IMR-90 (cell line): ENCODE data around the gene CDYL2. TPM values are rescaled to one million over a fixed set of nuclear protein-coding genes. Genes with fewer than 3 reads are reported as not detected.

Experiments used
- ATAC-seq: fragments of 200-7000 bp; cut with Tn5 transposase; 2 replicates; pipeline ENCODE4 v1.9.1; 2020; ENCODE audit warnings: low read depth, mild to moderate bottlenecking, moderate library complexity
- BruUV-seq: library from RNA; stranded (reverse); fragments of 400-500 nt; replicated peaks from 2 replicates; lab custom pipeline; 2021; lab: Mats Ljungman, UMichigan
- CTCF ChIA-PET: fragments of 300-600 bp; formaldehyde crosslinking; extraction: SDS; loops from one replicate; lab custom pipeline; 2021; ENCODE audit warnings: antibody characterized with exemption; lab: Yijun Ruan, JAX
- POLR2A ChIA-PET: fragments of 300-600 bp; sonication (Branson Sonifier 250); formaldehyde crosslinking; loops from one replicate; lab custom pipeline; 2022; ENCODE audit warnings: antibody characterized with exemption; ENCODE audit not compliant: unreplicated experiment; lab: Charles Lee
- DNase-seq: peaks from one replicate; pipeline ENCODE4 v3.0.0; 2013
- H2AFZ ChIP-seq: replicated peaks from 2 replicates; pipeline ENCODE3; 2013; ENCODE audit warnings: low read length, mild to moderate bottlenecking; ENCODE audit not compliant: poor library complexity
- H2AK5ac ChIP-seq: 2 replicates; pipeline ENCODE4 v1.6.1; 2013; ENCODE audit warnings: low read depth, low read length, inconsistent platforms
- H2AK9ac ChIP-seq: replicated peaks from 2 replicates; pipeline ENCODE3; 2013; ENCODE audit warnings: mild to moderate bottlenecking, low read depth, low read length, moderate library complexity; ENCODE audit not compliant: poor library complexity
- H2BK120ac ChIP-seq: 2 replicates; pipeline ENCODE4 v1.6.1; 2013; ENCODE audit warnings: low read depth, low read length, inconsistent platforms
- H2BK15ac ChIP-seq: 3 replicates; pipeline ENCODE4 v1.6.1; 2013; ENCODE audit warnings: low read depth, low read length, inconsistent platforms
- H2BK20ac ChIP-seq: 2 replicates; pipeline ENCODE4 v1.6.1; 2013; ENCODE audit warnings: low read depth, mild to moderate bottlenecking, inconsistent platforms, low read length, moderate library complexity
- H2BK5ac ChIP-seq: 2 replicates; pipeline ENCODE4 v1.6.1; 2013; ENCODE audit warnings: mild to moderate bottlenecking, low read depth, low read length, inconsistent platforms; ENCODE audit not compliant: poor library complexity, severe bottlenecking
- H3K14ac ChIP-seq: replicated peaks from 2 replicates; pipeline ENCODE4 v1.6.1; 2013; ENCODE audit warnings: low read depth, low read length, inconsistent platforms
- H3K18ac ChIP-seq: 2 replicates; pipeline ENCODE4 v1.6.1; 2013; ENCODE audit warnings: low read depth, low read length, control low read depth
- H3K23ac ChIP-seq: 2 replicates; pipeline ENCODE4 v1.6.1; 2013; ENCODE audit warnings: low read depth, low read length, inconsistent platforms
- H3K27ac ChIP-seq: 2 replicates; pipeline ENCODE4 v1.5.1; 2013; ENCODE audit warnings: mild to moderate bottlenecking, control low read depth, low read length; ENCODE audit not compliant: insufficient read depth
- H3K27me3 ChIP-seq: 2 replicates; pipeline ENCODE4 v1.6.1; 2013; ENCODE audit warnings: low read length; ENCODE audit not compliant: control insufficient read depth, insufficient read depth
- H3K36me3 ChIP-seq: 2 replicates; pipeline ENCODE4 v1.6.1; 2013; ENCODE audit warnings: low read length, mixed read lengths; ENCODE audit not compliant: control insufficient read depth, insufficient read depth
- H3K4ac ChIP-seq: 2 replicates; pipeline ENCODE4 v1.6.1; 2013; ENCODE audit warnings: low read depth, low read length, inconsistent platforms
- H3K4me1 ChIP-seq: 2 replicates; pipeline ENCODE4 v1.6.1; 2013; ENCODE audit warnings: low read length, mixed read lengths; ENCODE audit not compliant: control insufficient read depth, insufficient read depth
- H3K4me2 ChIP-seq: 2 replicates; pipeline ENCODE4 v1.6.1; 2013; ENCODE audit warnings: low read depth, mild to moderate bottlenecking, control low read depth, low read length, moderate library complexity
- H3K4me3 ChIP-seq: 2 replicates; pipeline ENCODE4 v1.5.1; 2013; ENCODE audit warnings: low read depth, mild to moderate bottlenecking, control low read depth, low read length, moderate library complexity; ENCODE audit not compliant: insufficient read depth
- H3K56ac ChIP-seq: 2 replicates; pipeline ENCODE4 v1.6.1; 2013; ENCODE audit warnings: low read length, inconsistent platforms; ENCODE audit not compliant: insufficient read depth; ENCODE audit errors: extremely low read depth
- H3K79me1 ChIP-seq, 2 experiments: 2 replicates each; pipeline ENCODE4 v1.6.1; 2013; ENCODE audit warnings: low read length in 2 of 2, inconsistent platforms in 1 of 2, low read depth in 1 of 2
- H3K9ac ChIP-seq: 2 replicates; pipeline ENCODE4 v1.6.1; 2013; ENCODE audit warnings: low read depth, low read length, control low read depth
- H3K9me1 ChIP-seq: 2 replicates; pipeline ENCODE4 v1.6.1; 2013; ENCODE audit warnings: low read length, inconsistent platforms; ENCODE audit not compliant: insufficient read depth
- H3K9me3 ChIP-seq: 2 replicates; pipeline ENCODE4 v1.6.1; 2013; ENCODE audit warnings: low read length; ENCODE audit not compliant: control insufficient read depth, insufficient read depth
- H4K20me1 ChIP-seq: 2 replicates; pipeline ENCODE4 v1.6.1; 2013; ENCODE audit warnings: low read length, inconsistent platforms; ENCODE audit not compliant: insufficient read depth
- H4K5ac ChIP-seq: 2 replicates; pipeline ENCODE4 v1.6.1; 2013; ENCODE audit warnings: mild to moderate bottlenecking, low read depth, low read length, control low read depth
- H4K8ac ChIP-seq, 2 experiments: 2 replicates each; pipeline ENCODE4 v1.6.1; 2013; ENCODE audit warnings: low read depth in 2 of 2, low read length in 2 of 2, control low read depth in 1 of 2, inconsistent platforms in 1 of 2
- H4K91ac ChIP-seq: 2 replicates; pipeline ENCODE4 v1.6.1; 2013; ENCODE audit warnings: low read depth, low read length, inconsistent platforms; ENCODE audit not compliant: insufficient read depth
- BHLHE40 ChIP-seq: fragments of 150-350 bp; IDR thresholded peaks from 2 replicates; pipeline ENCODE4 v1.6.1; 2016; ENCODE audit warnings: mild to moderate bottlenecking, low read depth, low read length
- CHD1 ChIP-seq: IDR thresholded peaks from 2 replicates; pipeline ENCODE4 v1.6.1; 2012; ENCODE audit warnings: low read depth, low read length, improper control_type of control experiment
- ELK1 ChIP-seq: fragments of 150-350 bp; IDR thresholded peaks from 2 replicates; pipeline ENCODE4 v1.6.1; 2016; ENCODE audit warnings: low read depth, mild to moderate bottlenecking, low read length, moderate library complexity, borderline replicate concordance
- MAZ ChIP-seq: IDR thresholded peaks from 2 replicates; pipeline ENCODE4 v1.6.1; 2012; ENCODE audit warnings: low read depth, mild to moderate bottlenecking, low read length, improper control_type of control experiment, moderate library complexity, borderline replicate concordance
- SMC3 ChIP-seq: fragments of 150-350 bp; IDR thresholded peaks from 2 replicates; pipeline ENCODE4 v1.6.1; 2016; ENCODE audit warnings: low read depth, mild to moderate bottlenecking, antibody characterized with exemption, low read length, moderate library complexity
- WGBS, 2 experiments: methylation state at CpG; one replicate each; pipeline versions ENCODE4 v1.1.5 to v1.1.7; 2013; ENCODE audit warnings: missing lambda C conversion rate in 2 of 2; ENCODE audit not compliant: insufficient read length in 1 of 2; ENCODE audit errors: extremely low coverage in 2 of 2; 5-methylcytosine and 5-hydroxymethylcytosine counted together
- dilution Hi-C: fragments of 300-500 bp; cut with HindIII; formaldehyde crosslinking; loops from one replicate; pipeline ENCODE4 v1.14.3; 2018; ENCODE audit warnings: low sequenced_read_pairs; ENCODE audit not compliant: unreplicated experiment
- in situ Hi-C: fragments of 300-500 bp; cut with MboI; formaldehyde crosslinking; loops from 3 replicates; pipeline ENCODE4 v1.14.3; 2019; ENCODE audit warnings: low sequenced_read_pairs, inconsistent platforms, mixed read lengths
- intact Hi-C: fragments of 100-400 bp; cut with micrococcal nuclease; formaldehyde crosslinking; loops from 2 replicates; pipeline ENCODE4 v1.10.0; 2022
- polyA plus RNA-seq, 3 experiments: library from polyadenylated mRNA; depleted of rRNA; stranded (reverse); fragments of >200 nt; gene quantifications; 2 replicates each; pipeline ENCODE4 v1.2.3, GENCODE V29; 2012; ENCODE audit warnings: low replicate concordance in 1 of 3
- total RNA-seq: library from RNA; depleted of rRNA; stranded (reverse); fragments of >200 nt; gene quantifications from 2 replicates; pipeline ENCODE4 v1.2.3, GENCODE V29; 2012

The CDYL2 gene
- total and polyA plus RNA-seq, 2 of the 4 experiments (the other 2 are of a cell fraction) = 1.2 to 3.9 TPM

GRCh38 chr16:80806289-80806688 lies 1.9 kb upstream of the CDYL2 start:
- H4K20me1 ChIP-seq = no peaks in the 10 kb centered on the region
- WGBS, 2 experiments = 80% methylated on average over 1 of the region's 1 CpG; no CpG with 5 or more reads in 1 of the 2 experiments
- peaks cover 0 to 10% of the 10 kb centered on the region in 2 experiments; a peak in 1 of 4 replicates for H3K79me1 ChIP-seq
- no peak overlapping the region for H3K4me3 ChIP-seq
- H3K4me2 ChIP-seq = no peak overlapping the region
- H3K36me3 ChIP-seq = no peaks in the 10 kb centered on the region
- H2BK5ac ChIP-seq = peak overlapping the region; percentile 35
- in situ Hi-C loops (loop anchor here (25.0 kb wide), 1 partner anchor 269 kb away; the partner anchor contains the start of gene DYNLRB2), dilution Hi-C loops (no loop called here), intact Hi-C loops (no loop called here)
- no peaks in the 10 kb centered on the region; the same call in 1 of the 2 replicates for H3K4me1 ChIP-seq
- H3K56ac ChIP-seq = no peak overlapping the region
- no peaks in the 10 kb centered on the region for H3K27me3 ChIP-seq
- peaks cover 13% of the 10 kb centered on the region; the same call in 1 of the 2 replicates for H3K9me1 ChIP-seq
- H3K4ac ChIP-seq = peak overlapping the region; percentile 5; the same call in 1 of the 2 replicates
- H2BK120ac ChIP-seq = peak overlapping the region; percentile 61; the same call in 1 of the 2 replicates
- H3K9me3 ChIP-seq = no peaks in the 10 kb centered on the region
- H2AFZ ChIP-seq = no peak overlapping the region
- no peak overlapping the region for H4K91ac ChIP-seq
- no peak overlapping the region for H3K9ac ChIP-seq
- no peak overlapping the region for H4K5ac ChIP-seq
- H3K27ac ChIP-seq = no peak overlapping the region
- H4K8ac ChIP-seq = peak overlapping the region in 1 of 2 experiments; percentile 71; a peak in 1 of 4 replicates
- peak overlapping the region; percentile 34; the same call in 1 of the 2 replicates for H3K18ac ChIP-seq
- H2BK15ac ChIP-seq = 0 out of 3 replicates have a peak overlapping the region, but pooled peaks have one; percentile 29
- peak overlapping the region; percentile 77 for H2BK20ac ChIP-seq
- ChIA-PET POLR2A (no interaction called here), CTCF (no interaction called here)
- H2AK9ac ChIP-seq = no peak overlapping the region
- TF ChIP-seq ELK1 = no peak
- no peak for TF ChIP-seq BHLHE40
- no peak for TF ChIP-seq MAZ
- TF ChIP-seq SMC3 = no peak
- TF ChIP-seq CHD1 = no peak
- no TSS peak for BruUV-seq
- peak overlapping the region; percentile 4; the same call in 1 of the 2 replicates for H3K23ac ChIP-seq
- no peak for ATAC-seq
- no peak for DNase-seq
- peak overlapping the region; percentile 74; the same call in 1 of the 2 replicates for H3K14ac ChIP-seq
- no peak overlapping the region for H2AK5ac ChIP-seq
